ENCODE results near the gene RPS8.
"Not testable (repeated sequence)": the region's sequence is repeated elsewhere in the genome, so short reads cannot be mapped to it uniquely, and the experiment has no call there.

RPS8 gene

GRCh38 chr1:44775078-44775929, at the start of gene RPS8:
Gene RPS8, plus strand, starts transcription at chr1:44775540. Its CDS starts 57 bp downstream, at chr1:44775597.
- peaks cover 23% of the 10 kb centered on the region for H3K36me3 Mint-ChIP-seq
- peak within 1 kb of the TSS; percentile 96 for H3K4me3 Mint-ChIP-seq
- H3K27me3 Mint-ChIP-seq: no peaks in the 10 kb centered on the region

DNA sequence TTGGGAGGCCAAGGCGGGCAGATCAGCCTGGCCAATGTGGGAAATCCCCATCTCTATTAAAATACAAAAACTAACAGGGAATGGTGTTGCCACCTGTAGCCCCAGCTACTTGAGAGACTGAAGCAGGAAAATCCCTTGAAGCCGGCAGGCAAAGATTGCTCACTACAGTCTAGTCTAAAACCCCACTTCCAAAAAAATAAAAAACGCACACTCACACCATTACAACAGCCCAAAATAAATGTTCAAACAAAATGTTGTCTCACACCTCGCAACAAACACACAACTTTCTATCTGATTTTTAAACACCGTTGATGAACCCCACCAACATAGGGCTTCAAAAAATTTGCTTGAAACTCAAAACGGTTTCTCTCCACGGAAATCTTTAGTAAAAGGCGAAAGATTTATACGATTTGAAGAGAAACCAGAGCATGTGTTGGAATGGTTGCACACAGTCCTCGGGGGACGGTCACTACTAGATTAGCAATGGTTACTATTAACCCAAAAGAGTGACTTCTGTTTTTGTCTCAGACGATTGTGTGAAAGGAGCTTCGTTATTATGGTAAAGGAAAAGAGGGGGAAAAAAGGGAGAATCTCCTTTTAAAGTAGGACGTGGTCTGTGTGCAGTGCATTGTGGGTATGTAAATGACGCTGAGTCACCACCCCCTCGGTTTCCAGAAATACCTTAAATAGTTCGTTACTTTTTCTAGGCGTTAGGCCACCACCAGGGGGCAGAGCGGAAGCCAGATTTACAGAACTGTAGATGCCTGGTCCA, 44.4 kb upstream of the RPS8 start, which contains the start of gene RNU5D-1:
Gene RNU5D-1 (minus strand): TSS at position 430 of the 772 bp plus-strand sequence.
- Mint-ChIP-seq H3K36me3 (no peaks in the 10 kb centered on the region), H3K27ac (peak within 1 kb of the TSS; percentile 100), H3K9me3 (ENCODE audit: low read depth) (no peaks in the 10 kb centered on the region), H3K4me1 (ENCODE audit: low read depth) (peaks cover 36% of the 10 kb centered on the region), H3K4me3 (peak within 1 kb of the TSS; percentile 59), H3K27me3 (no peaks in the 10 kb centered on the region)

More at GRCh38 chr1:44775078-44775929, at the start of gene RPS8:
- H3K27ac Mint-ChIP-seq: peak within 1 kb of the TSS; percentile 100
- H3K4me1 Mint-ChIP-seq (ENCODE audit: low read depth): peaks cover 33% of the 10 kb centered on the region
- no peaks in the 10 kb centered on the region for H3K9me3 Mint-ChIP-seq (ENCODE audit: low read depth)

GRCh38 chr1:44733365-44733764, 42.0 kb upstream of the RPS8 start:
- H3K36me3 Mint-ChIP-seq: no peaks in the 10 kb centered on the region
- no peak overlapping the region for H3K4me3 Mint-ChIP-seq
- no peaks in the 10 kb centered on the region for H3K27me3 Mint-ChIP-seq
- H3K27ac Mint-ChIP-seq: no peak overlapping the region
- no peaks in the 10 kb centered on the region for H3K9me3 Mint-ChIP-seq (ENCODE audit: low read depth)
- H3K4me1 Mint-ChIP-seq (ENCODE audit: low read depth): peaks cover 21% of the 10 kb centered on the region

DNA sequence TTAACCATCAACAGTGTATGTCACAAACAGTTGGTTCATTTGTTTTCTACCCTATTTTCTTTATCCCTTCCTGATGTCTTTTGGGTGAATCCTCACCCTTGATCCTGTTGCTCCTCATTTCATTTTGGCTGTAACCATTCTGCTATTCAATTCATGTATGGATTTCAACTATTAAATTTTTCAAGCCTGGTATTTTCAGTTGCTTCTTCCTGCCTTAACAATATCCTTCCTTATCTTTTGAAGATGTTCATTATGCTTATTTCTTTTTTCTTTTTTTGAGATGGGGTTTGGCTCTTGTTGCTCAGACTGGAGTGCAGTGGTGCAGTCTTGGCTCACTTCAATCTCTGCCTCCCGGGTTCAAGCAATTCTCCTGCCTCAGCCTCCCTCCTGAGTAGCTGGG, 41.6 kb upstream of the RPS8 start:
- Mint-ChIP-seq H3K9me3 (ENCODE audit: low read depth) (no peaks in the 10 kb centered on the region), H3K27ac (no peak overlapping the region), H3K36me3 (no peaks in the 10 kb centered on the region), H3K4me3 (no peak overlapping the region), H3K27me3 (no peaks in the 10 kb centered on the region), H3K4me1 (ENCODE audit: low read depth) (peaks cover 20% of the 10 kb centered on the region)

- H3K27ac Mint-ChIP-seq: no peak overlapping the region
- H3K4me1 Mint-ChIP-seq (ENCODE audit: low read depth): peaks cover 23% of the 10 kb centered on the region
Measured at GRCh38 chr1:44735992-44736391, 39.3 kb upstream of the RPS8 start.

GRCh38 chr1:44738953-44739306, 36.4 kb upstream of the RPS8 start:
- not testable (repeated sequence) for H3K27me3 Mint-ChIP-seq; H3K36me3 Mint-ChIP-seq; H3K9me3 Mint-ChIP-seq (ENCODE audit: low read depth)
- peak overlapping the region; percentile 94 for H3K4me3 Mint-ChIP-seq
- H3K27ac Mint-ChIP-seq: peak overlapping the region; percentile 95
- H3K4me1 Mint-ChIP-seq (ENCODE audit: low read depth): peaks cover 14% of the 10 kb centered on the region

More at GRCh38 chr1:44735992-44736391, 39.3 kb upstream of the RPS8 start:
- no peak overlapping the region for H3K4me3 Mint-ChIP-seq
- no peaks in the 10 kb centered on the region for H3K36me3 Mint-ChIP-seq
- H3K27me3 Mint-ChIP-seq: no peaks in the 10 kb centered on the region
- no peaks in the 10 kb centered on the region for H3K9me3 Mint-ChIP-seq (ENCODE audit: low read depth)

DNA sequence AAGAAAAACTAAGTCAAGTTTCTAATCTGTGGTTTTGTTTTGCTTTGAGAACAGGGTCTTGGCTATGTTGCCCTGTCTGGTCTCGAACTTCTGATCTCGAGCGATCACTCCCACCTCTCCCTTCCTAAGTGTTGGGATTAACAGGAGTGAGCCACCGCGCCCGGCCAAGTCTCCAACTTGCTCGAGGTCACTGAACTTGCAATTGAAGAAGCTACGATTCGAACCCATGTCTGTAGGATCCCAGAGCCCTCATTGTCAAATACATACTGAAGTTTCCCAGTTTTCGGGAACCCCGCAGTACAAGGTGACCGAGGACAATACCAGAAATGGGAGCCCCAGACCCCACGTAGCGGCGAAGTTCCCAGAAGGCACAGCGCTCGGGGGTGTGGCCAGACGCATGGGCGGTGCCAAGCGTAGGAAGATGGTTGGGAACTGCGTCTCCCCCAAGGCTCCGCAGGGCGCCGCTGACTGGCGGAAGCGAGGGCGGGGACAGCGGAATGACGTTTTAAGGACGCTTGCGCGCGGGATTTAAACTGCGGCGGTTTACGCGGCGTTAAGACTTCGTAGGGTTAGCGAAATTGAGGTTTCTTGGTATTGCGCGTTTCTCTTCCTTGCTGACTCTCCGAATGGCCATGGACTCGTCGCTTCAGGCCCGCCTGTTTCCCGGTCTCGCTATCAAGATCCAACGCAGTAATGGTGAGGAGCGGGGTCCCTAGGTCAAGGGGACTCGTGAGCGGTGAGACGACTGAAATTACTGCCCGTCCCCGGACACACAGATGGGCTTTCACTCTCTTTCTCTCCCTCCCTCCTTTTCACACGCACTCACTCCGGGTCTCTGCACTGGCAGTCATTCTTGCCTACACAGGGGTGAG, 35.8 kb upstream of the RPS8 start, which contains the start of gene KIF2C:
Gene KIF2C (plus strand): TSS at position 531 of the 872 bp plus-strand sequence. CDS start 96 bp downstream, at position 627.
- Mint-ChIP-seq H3K27me3 (no peaks in the 10 kb centered on the region), H3K36me3 (no peaks in the 10 kb centered on the region), H3K27ac (peak within 1 kb of the TSS; percentile 95), H3K9me3 (ENCODE audit: low read depth) (no peaks in the 10 kb centered on the region), H3K4me1 (ENCODE audit: low read depth) (peaks cover 14% of the 10 kb centered on the region), H3K4me3 (peak within 1 kb of the TSS; percentile 94)

DNA sequence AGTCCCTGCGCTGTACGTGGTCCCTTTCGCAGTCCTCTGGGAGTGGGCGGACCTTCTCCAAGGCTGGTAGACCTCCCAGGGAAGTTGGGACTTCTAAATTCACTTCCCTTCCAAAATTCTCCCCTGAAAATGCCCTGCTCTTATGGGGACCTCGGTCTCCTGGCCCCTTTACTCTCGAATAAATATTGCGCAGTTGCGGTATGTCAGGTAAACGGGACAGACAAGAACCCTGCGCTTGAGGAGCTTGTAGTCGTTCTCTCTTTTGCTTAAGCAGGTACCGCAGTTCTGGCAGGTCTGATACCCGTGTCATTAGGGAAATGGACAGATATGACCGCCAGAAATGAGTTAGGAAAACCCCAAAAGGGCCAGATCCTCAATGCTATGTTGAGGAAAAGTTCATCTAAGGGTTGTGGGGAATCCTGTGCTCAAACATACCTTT, 35.1 kb upstream of the RPS8 start:
- Mint-ChIP-seq H3K27ac (peak overlapping the region; percentile 95), H3K27me3 (no peaks in the 10 kb centered on the region), H3K4me1 (ENCODE audit: low read depth) (peaks cover 14% of the 10 kb centered on the region), H3K36me3 (no peaks in the 10 kb centered on the region), H3K9me3 (ENCODE audit: low read depth) (no peaks in the 10 kb centered on the region), H3K4me3 (peak overlapping the region; percentile 94)

DNA sequence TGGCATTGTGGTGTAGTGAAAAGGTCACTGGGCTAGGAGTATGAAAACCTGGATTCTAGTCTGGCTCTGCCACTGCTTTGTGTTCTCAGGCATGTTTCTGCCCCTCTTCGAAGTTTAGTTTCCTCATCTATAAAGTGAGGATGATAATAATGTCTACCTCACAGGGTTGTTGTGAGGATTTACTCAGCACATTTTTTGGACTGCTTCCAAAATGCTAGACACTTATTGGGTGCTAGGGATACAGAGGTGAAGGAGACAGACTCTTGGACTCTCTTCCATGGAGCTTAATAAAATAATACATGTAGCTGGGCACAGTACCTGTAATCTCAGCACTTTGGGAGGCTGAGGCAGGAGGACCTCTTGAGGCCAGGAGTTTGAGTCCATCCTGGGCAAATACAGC, 32.1 kb upstream of the RPS8 start:
- Mint-ChIP-seq H3K27me3 (no peaks in the 10 kb centered on the region), H3K36me3 (no peaks in the 10 kb centered on the region), H3K4me1 (ENCODE audit: low read depth) (peaks cover 16% of the 10 kb centered on the region), H3K9me3 (ENCODE audit: low read depth) (no peaks in the 10 kb centered on the region), H3K27ac (no peak overlapping the region), H3K4me3 (no peak overlapping the region)

DNA sequence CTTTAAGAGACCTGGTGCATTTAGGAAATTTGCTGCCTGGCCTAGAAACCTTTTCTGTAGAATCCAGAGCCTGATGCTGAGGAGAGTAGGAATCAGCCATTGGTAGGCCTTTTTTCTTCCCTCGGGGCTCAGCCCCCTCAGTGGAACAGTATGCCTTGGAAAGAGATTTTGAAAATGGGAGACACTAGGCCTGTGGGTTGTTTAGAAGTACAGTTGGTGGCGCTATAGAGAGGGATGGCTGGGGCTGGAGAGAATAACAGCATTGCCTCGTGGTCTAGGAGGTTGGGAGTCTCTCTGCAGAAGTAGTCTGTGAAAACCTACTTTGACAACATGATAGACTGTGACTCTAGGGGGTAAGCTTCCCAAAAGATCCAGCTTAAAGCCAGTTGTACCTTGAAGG, 27.5 kb upstream of the RPS8 start:
- no peaks in the 10 kb centered on the region for H3K9me3 Mint-ChIP-seq (ENCODE audit: low read depth)
- no peak overlapping the region for H3K4me3 Mint-ChIP-seq
- H3K4me1 Mint-ChIP-seq (ENCODE audit: low read depth): peaks cover 5% of the 10 kb centered on the region
- no peak overlapping the region for H3K27ac Mint-ChIP-seq
- H3K27me3 Mint-ChIP-seq: no peaks in the 10 kb centered on the region
- no peaks in the 10 kb centered on the region for H3K36me3 Mint-ChIP-seq

- Mint-ChIP-seq H3K27ac (no peak overlapping the region), H3K36me3 (peaks cover 6% of the 10 kb centered on the region), H3K4me1 (ENCODE audit: low read depth) (peaks cover 21% of the 10 kb centered on the region), H3K9me3 (ENCODE audit: low read depth) (no peaks in the 10 kb centered on the region), H3K4me3 (no peak overlapping the region), H3K27me3 (no peaks in the 10 kb centered on the region)
Measured at GRCh38 chr1:44757420-44757819, 17.9 kb upstream of the RPS8 start.

GRCh38 chr1:44759077-44759476, 16.3 kb upstream of the RPS8 start:
- Mint-ChIP-seq H3K4me1 (ENCODE audit: low read depth) (peaks cover 10% of the 10 kb centered on the region), H3K27me3 (no peaks in the 10 kb centered on the region), H3K4me3 (no peak overlapping the region), H3K27ac (no peak overlapping the region), H3K36me3 (peaks cover 6% of the 10 kb centered on the region), H3K9me3 (ENCODE audit: low read depth) (no peaks in the 10 kb centered on the region)

GRCh38 chr1:44760876-44761275, 14.5 kb upstream of the RPS8 start:
- Mint-ChIP-seq H3K9me3 (ENCODE audit: low read depth) (no peaks in the 10 kb centered on the region), H3K27me3 (no peaks in the 10 kb centered on the region), H3K4me3 (no peak overlapping the region), H3K27ac (no peak overlapping the region), H3K36me3 (peaks cover 4% of the 10 kb centered on the region), H3K4me1 (ENCODE audit: low read depth) (peaks cover 5% of the 10 kb centered on the region)

- not testable (repeated sequence) for H3K9me3 Mint-ChIP-seq (ENCODE audit: low read depth); H3K4me3 Mint-ChIP-seq; H3K4me1 Mint-ChIP-seq (ENCODE audit: low read depth); H3K27ac Mint-ChIP-seq; H3K36me3 Mint-ChIP-seq; H3K27me3 Mint-ChIP-seq
Measured at GRCh38 chr1:44766421-44766820, 8.9 kb upstream of the RPS8 start.

All from activated naive CD8-positive, alpha-beta T cell (primary cell).